Activated naive CD8-positive, alpha-beta T cell treated with anti-CD3 and anti-CD28 coated beads, Interleukin-2, amount 10 ng/mL, durations not matched to agents 7 days and 5 days (primary cell): Measurements from ENCODE around the gene TXLNB. TPM values are rescaled to one million over a fixed set of nuclear protein-coding genes. Genes with fewer than 3 reads are reported as not detected.
"Not testable (repeated sequence)": the region's sequence is repeated elsewhere in the genome, so short reads cannot be mapped to it uniquely, and the experiment has no call there.

Experiments used
- ATAC-seq: fragments of 150-1000 bp; cut with Tn5 transposase; one replicate; pipeline ENCODE4 v1.10.0; 2021; ENCODE audit warnings: low read depth, moderate library complexity
- POLR2A ChIA-PET: fragments of 350-600 bp; sonication (Branson Sonifier 250); formaldehyde crosslinking; loops from one replicate; lab custom pipeline; 2021; ENCODE audit warnings: antibody characterized with exemption; lab: Charles Lee
- DNase-seq: peaks from one replicate; pipeline ENCODE4 v3.0.0; 2021
- H3K27ac Mint-ChIP-seq: one replicate; pipeline ENCODE4 v1.8.0; 2022; ENCODE audit warnings: mild to moderate bottlenecking, mixed read lengths
- H3K27me3 Mint-ChIP-seq: one replicate; pipeline ENCODE4 v1.8.0; 2022; ENCODE audit warnings: mild to moderate bottlenecking, moderate library complexity, mixed read lengths
- H3K36me3 Mint-ChIP-seq: one replicate; pipeline ENCODE4 v1.8.0; 2021; ENCODE audit warnings: mild to moderate bottlenecking, mixed read lengths
- H3K4me1 Mint-ChIP-seq: one replicate; pipeline ENCODE4 v1.8.0; 2021; ENCODE audit warnings: mixed read lengths
- H3K4me3 Mint-ChIP-seq: one replicate; pipeline ENCODE4 v1.8.0; 2022; ENCODE audit warnings: mild to moderate bottlenecking, moderate library complexity, mixed read lengths
- H3K9me3 Mint-ChIP-seq: one replicate; pipeline ENCODE4 v1.8.0; 2021; ENCODE audit warnings: mixed read lengths
- total RNA-seq, 2 experiments: library from RNA; stranded (reverse); gene quantifications; one replicate each; pipeline ENCODE4 v1.2.3, GENCODE V29; 2021

Gene TXLNB
- total RNA-seq, 2 experiments from 2014 or later: 0.62 to 0.69 TPM

GRCh38 chr6:139234193-139234592, 57.6 kb downstream of the TXLNB start:
- H3K4me1 Mint-ChIP-seq, POLR2A ChIA-PET, H3K4me3 Mint-ChIP-seq, DNase-seq, ATAC-seq, H3K36me3 Mint-ChIP-seq, H3K27ac Mint-ChIP-seq, H3K9me3 Mint-ChIP-seq, H3K27me3 Mint-ChIP-seq: not testable (repeated sequence)

DNA sequence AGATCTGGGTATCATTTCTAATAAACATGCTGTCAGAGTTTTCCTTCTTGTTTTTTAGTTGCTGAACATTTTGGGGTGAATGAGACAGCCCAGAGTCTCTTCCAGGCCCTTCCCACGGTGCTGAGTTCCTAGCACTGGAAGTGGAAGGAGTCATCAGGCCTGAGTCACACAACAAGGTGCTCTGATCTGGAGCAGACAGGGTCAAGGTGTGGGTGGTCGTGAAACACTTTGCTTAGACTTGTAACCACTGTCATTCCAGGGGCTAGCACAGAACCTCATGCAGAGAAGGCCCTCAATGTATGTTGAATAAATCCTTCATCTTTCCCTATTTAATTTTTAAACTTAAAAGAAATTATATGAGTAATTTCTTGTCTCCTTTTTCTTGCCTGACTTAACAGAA, 60.6 kb downstream of the TXLNB start:
- Mint-ChIP-seq H3K27me3 (no peaks in the 10 kb centered on the region), H3K36me3 (no peaks in the 10 kb centered on the region), H3K9me3 (peaks cover 7% of the 10 kb centered on the region), H3K4me1 (no peaks in the 10 kb centered on the region), H3K27ac (no peak overlapping the region), H3K4me3 (no peak overlapping the region)
- DNase-seq (no peak), ATAC-seq (no peak)
- POLR2A ChIA-PET: interaction anchor here (1.2 kb wide), 1 partner anchor 142 kb away, joined by 3 read pairs; no protein-coding TSS in a partner anchor

GRCh38 chr6:139230391-139230840, 61.4 kb downstream of the TXLNB start:
- no peaks in the 10 kb centered on the region for H3K27me3 Mint-ChIP-seq
- no peak for DNase-seq

DNA sequence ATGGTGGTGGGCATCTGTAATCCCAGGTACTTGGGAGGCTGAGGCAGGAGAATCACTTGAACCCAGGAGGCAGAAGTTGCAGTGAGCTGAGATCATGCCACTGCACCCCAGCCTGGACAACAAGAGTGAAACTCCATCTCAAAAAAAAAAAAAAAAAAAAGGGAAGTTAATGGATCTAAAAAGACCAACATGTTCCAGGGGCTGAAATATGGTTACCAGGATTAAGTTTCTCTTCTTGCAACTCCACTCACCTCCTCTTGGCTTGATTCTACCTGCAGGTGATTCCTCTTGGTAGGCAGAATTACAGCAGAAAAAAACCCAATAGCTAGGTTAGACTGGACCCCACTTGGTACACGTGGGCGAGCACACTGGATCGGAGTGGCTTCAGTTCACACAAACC, 63.4 kb downstream of the TXLNB start:
- H3K4me1 Mint-ChIP-seq, H3K9me3 Mint-ChIP-seq, DNase-seq, H3K27ac Mint-ChIP-seq, POLR2A ChIA-PET, H3K4me3 Mint-ChIP-seq, ATAC-seq, H3K36me3 Mint-ChIP-seq, H3K27me3 Mint-ChIP-seq: not testable (repeated sequence)

More at GRCh38 chr6:139230391-139230840, 61.4 kb downstream of the TXLNB start:
- H3K9me3 Mint-ChIP-seq: peaks cover 7% of the 10 kb centered on the region
- H3K36me3 Mint-ChIP-seq: no peaks in the 10 kb centered on the region
- no peak overlapping the region for H3K4me3 Mint-ChIP-seq
- POLR2A ChIA-PET: interaction anchor here (0.5 to 1.2 kb wide), 2 partner anchors 142 to 766 kb away, joined by 3 read pairs; no protein-coding TSS in a partner anchor
- H3K4me1 Mint-ChIP-seq: no peaks in the 10 kb centered on the region
- no peak for ATAC-seq
- no peak overlapping the region for H3K27ac Mint-ChIP-seq

DNA sequence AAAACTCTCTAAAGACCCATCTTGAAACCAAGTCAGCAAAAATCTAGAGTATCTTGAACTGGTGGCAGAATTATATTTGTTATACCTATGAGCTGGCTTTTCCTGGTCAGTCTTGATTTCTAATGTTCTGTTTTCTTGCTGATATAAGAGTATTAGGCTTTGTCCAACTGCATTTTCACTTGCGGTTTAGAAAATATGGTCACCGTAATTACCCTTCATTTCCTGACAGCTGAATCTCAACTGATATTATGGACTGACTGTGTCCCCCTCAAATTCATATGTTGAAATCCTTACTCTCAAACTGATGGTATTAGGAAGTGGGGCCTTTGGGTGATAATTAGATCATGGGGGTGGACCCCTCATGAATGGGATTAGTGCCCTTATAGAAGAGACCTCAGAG, 72.1 kb downstream of the TXLNB start:
- ATAC-seq: no peak
- no peak for DNase-seq
- no peaks in the 10 kb centered on the region for H3K27me3 Mint-ChIP-seq
- peak overlapping the region; percentile 87 for H3K27ac Mint-ChIP-seq
- POLR2A ChIA-PET: interaction anchor here (0.9 to 1.9 kb wide), 4 partner anchors 72 to 155 kb away, joined by 3 to 11 read pairs (median 10); partner anchors contain the start of genes CITED2 and TXLNB
- peaks cover 13% of the 10 kb centered on the region for H3K4me1 Mint-ChIP-seq
- H3K9me3 Mint-ChIP-seq: peaks cover 2% of the 10 kb centered on the region
- H3K36me3 Mint-ChIP-seq: peaks cover 4% of the 10 kb centered on the region
- no peak overlapping the region for H3K4me3 Mint-ChIP-seq

DNA sequence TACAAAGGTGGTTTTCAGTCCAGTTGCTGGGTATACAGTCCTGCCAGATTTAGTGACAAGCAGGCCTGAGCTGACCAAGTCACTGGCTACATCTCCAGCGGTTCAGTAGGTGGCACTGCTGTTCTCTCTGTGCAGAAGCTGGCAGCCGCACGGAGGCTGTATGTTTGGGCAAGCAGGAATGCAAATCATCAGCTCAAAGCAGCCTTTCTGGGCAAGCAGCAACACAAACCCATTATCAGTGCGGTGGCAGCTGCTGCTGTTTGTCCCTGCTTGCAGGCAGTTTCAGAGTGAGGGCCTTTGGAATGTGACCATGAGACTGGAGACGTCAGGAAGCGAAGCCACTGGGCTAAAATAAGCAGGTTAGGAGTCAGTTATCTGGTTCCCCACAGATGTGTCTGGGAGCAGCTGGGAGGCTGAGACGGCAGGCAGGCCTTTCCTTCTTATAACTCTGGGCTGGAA, 72.5 kb downstream of the TXLNB start:
- peaks cover 2% of the 10 kb centered on the region for H3K9me3 Mint-ChIP-seq
- peak overlapping the region; percentile 87 for H3K27ac Mint-ChIP-seq
- DNase-seq (peak; percentile 62), ATAC-seq (peak; percentile 99)
- POLR2A ChIA-PET: interaction anchor here (0.6 to 1.9 kb wide), 5 partner anchors 73 to 155 kb away, joined by 3 to 11 read pairs (median 10); partner anchors contain the start of genes CITED2 and TXLNB
- peaks cover 4% of the 10 kb centered on the region for H3K36me3 Mint-ChIP-seq
- H3K27me3 Mint-ChIP-seq: no peaks in the 10 kb centered on the region
- H3K4me1 Mint-ChIP-seq: peaks cover 13% of the 10 kb centered on the region
- H3K4me3 Mint-ChIP-seq: no peak overlapping the region

DNA sequence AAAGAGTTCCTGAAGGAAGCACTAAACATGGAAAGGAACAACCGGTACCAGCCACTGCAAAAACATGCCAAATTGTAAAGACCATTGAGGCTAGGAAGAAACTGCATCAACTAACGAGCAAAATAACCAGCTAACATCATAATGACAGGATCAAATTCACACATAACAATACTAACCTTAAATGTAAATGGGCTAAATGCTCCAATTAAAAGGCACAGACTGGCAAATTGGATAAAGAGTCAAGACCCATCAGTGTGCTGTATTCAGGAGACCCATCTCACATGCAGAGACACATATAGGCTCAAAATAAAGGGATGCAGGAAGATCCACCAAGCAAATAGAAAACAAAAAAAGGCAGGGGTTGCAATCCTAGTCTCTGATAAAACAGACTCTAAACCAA, 79.3 kb downstream of the TXLNB start:
- POLR2A ChIA-PET, H3K4me3 Mint-ChIP-seq, H3K27ac Mint-ChIP-seq, ATAC-seq, DNase-seq, H3K36me3 Mint-ChIP-seq, H3K4me1 Mint-ChIP-seq, H3K27me3 Mint-ChIP-seq: not testable (repeated sequence)
- peaks cover 17% of the 10 kb centered on the region for H3K9me3 Mint-ChIP-seq

DNA sequence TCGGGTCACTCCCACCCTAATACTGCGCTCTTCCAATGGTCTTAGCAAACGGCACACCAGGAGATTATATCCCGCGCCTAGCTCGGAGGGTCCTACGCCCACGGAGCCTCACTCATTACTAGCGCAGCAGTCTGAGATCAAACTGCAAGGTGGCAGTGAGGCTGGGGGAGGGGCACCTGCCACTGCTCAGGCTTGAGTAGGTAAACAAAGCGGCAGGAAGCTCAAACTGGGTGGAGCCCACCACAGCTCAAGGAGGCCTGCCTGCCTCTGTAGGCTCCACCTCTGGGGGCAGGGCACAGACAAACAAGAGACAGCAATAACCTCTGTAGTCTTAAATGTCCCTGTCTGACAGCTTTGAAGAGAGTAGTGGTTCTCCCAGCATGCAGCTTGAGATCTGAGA, 81.0 kb downstream of the TXLNB start:
- H3K36me3 Mint-ChIP-seq, H3K4me3 Mint-ChIP-seq, POLR2A ChIA-PET, ATAC-seq, H3K4me1 Mint-ChIP-seq, H3K27ac Mint-ChIP-seq, H3K27me3 Mint-ChIP-seq, DNase-seq: not testable (repeated sequence)
- H3K9me3 Mint-ChIP-seq: peaks cover 26% of the 10 kb centered on the region

DNA sequence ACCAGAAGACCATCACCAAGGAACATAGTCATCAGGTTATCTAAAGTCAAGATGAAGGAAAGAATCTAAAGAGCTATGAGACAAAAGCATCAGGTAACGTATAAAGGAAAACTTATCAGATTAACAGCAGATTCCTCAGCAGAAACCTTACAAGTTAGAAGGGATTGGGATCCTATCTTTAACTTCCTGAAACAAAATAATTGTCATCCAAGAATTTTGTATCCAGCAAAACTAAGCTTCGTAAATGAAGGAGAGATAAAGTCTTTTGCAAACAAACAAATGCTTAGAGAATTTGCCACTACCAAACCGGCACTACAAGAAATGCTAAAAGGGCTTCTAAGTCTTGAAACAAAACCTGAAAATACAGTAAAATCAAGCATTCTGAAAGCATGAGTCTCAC, 86.0 kb downstream of the TXLNB start:
- Mint-ChIP-seq H3K27me3 (no peaks in the 10 kb centered on the region), H3K9me3 (peaks cover 30% of the 10 kb centered on the region), H3K27ac (no peak overlapping the region), H3K36me3 (peaks cover 8% of the 10 kb centered on the region), H3K4me3 (no peak overlapping the region), H3K4me1 (peaks cover 2% of the 10 kb centered on the region)
- DNase-seq (no peak), ATAC-seq (no peak)
- POLR2A ChIA-PET: no interaction called here

DNA sequence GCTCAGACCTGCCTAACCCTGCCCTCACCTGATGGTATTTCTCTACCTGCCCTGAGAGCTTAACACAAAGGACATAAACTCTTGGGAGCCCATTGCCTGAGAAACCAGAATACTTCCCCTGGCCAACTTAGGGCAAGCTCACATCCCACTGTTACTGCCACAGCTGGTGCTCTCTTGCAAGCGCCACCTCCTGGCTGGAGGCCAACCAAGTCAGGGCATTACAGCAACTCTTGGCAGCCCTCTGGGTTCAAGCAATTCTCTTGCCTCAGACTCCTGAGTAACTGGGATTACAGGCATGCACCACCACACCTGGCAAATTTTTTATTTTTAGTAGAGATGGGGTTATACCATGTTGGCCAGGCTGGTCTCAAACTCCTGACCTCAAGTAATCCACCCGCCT, 86.8 kb downstream of the TXLNB start:
- POLR2A ChIA-PET: no interaction called here
- H3K4me3 Mint-ChIP-seq: no peak overlapping the region
- no peaks in the 10 kb centered on the region for H3K27me3 Mint-ChIP-seq
- DNase-seq (no peak), ATAC-seq (no peak)
- peaks cover 30% of the 10 kb centered on the region for H3K9me3 Mint-ChIP-seq
- no peak overlapping the region for H3K27ac Mint-ChIP-seq
- peaks cover 2% of the 10 kb centered on the region for H3K4me1 Mint-ChIP-seq
- peaks cover 8% of the 10 kb centered on the region for H3K36me3 Mint-ChIP-seq

- DNase-seq (no peak), ATAC-seq (no peak)
- POLR2A ChIA-PET: no interaction called here
- H3K36me3 Mint-ChIP-seq: peaks cover 5% of the 10 kb centered on the region
- peaks cover 2% of the 10 kb centered on the region for H3K4me1 Mint-ChIP-seq
- no peaks in the 10 kb centered on the region for H3K27me3 Mint-ChIP-seq
- no peak overlapping the region for H3K4me3 Mint-ChIP-seq
- no peak overlapping the region for H3K27ac Mint-ChIP-seq
- H3K9me3 Mint-ChIP-seq: peaks cover 17% of the 10 kb centered on the region
These were observed 90.4 kb downstream of the TXLNB start for GRCh38 chr6:139201378-139201777.

DNA sequence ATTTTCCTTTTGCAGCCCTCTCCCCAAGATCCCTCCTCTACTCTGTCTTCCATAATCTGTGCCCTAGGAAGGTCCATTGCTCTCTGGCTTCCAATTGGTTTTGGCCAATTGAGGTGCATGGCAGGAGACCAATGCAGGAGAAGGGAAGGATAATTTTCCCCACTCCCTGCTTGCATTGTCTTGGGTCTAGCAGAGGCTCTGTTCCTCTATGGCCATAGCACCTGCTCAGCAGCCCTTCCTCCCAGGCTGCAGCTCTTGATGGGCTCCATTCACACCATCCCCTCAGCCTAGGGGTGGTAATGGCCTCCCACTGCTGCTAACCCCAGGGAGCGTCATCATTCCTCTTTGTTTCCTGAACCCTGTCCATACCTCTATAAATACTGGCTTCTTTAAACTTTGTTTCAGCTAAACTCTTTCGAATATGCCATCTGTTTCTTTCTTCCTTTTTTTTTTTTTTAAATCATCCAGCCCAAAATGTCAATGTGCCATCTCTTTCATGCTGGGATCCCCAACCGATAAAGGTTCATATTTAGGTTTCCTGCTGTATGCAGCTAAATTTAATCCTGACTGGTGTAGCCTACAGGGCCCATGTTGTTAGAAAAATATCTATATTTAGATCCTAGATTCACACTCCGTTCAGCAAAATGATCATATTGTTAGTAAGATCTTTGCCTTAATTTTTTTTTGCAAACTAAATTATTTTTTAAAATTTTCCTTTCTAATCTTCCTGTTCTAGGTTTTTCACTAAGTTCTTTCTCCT, 93.1 kb downstream of the TXLNB start:
- no peak for ATAC-seq
- no peak for DNase-seq
- peaks cover 13% of the 10 kb centered on the region for H3K9me3 Mint-ChIP-seq
- peaks cover 2% of the 10 kb centered on the region for H3K4me1 Mint-ChIP-seq
- no peaks in the 10 kb centered on the region for H3K27me3 Mint-ChIP-seq
- no peak overlapping the region for H3K27ac Mint-ChIP-seq
- peaks cover 3% of the 10 kb centered on the region for H3K36me3 Mint-ChIP-seq
- no peak overlapping the region for H3K4me3 Mint-ChIP-seq
- POLR2A ChIA-PET: interaction anchor here (0.6 to 1.0 kb wide), 2 partner anchors 174 to 273 kb away, joined by 3 to 4 read pairs; no protein-coding TSS in a partner anchor

DNA sequence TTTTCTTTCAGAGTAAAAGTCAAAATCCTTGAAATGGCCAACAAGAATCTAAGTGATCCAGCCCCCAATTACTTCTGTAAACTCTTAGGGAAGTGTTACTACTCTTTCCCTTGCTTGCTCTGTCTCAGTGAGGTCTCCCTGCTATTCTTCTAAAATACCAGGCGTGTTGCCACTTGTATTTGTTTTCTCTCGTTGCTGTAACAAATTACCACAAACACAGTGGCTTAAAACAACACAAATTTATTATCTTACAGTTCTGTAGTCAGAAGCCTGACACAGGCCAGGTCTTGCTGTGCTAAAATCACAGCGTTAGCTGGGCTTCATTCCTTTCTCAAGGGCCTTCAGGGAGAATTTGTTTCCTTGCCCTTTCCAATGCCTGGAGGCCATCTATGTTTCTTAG, 97.1 kb downstream of the TXLNB start:
- no peak for ATAC-seq
- no peaks in the 10 kb centered on the region for H3K27me3 Mint-ChIP-seq
- POLR2A ChIA-PET: no interaction called here
- DNase-seq: no peak
- H3K27ac Mint-ChIP-seq: no peak overlapping the region
- H3K9me3 Mint-ChIP-seq: peaks cover 7% of the 10 kb centered on the region
- H3K36me3 Mint-ChIP-seq: no peaks in the 10 kb centered on the region
- no peaks in the 10 kb centered on the region for H3K4me1 Mint-ChIP-seq
- H3K4me3 Mint-ChIP-seq: no peak overlapping the region
